Natural killer cell (primary cell): Measurements from ENCODE around the gene CFP. TPM values are rescaled to one million over a fixed set of nuclear protein-coding genes. Genes with fewer than 3 reads are reported as not detected.

ENCODE experiments used
- ATAC-seq, 3 donors: fragments of 150-1000 bp in 2 of 3; fragments of 200-7000 bp in 1 of 3; cut with Tn5 transposase; 1 replicate in 1 of 3; 2 replicates in 2 of 3; pipeline ENCODE4 v1.10.0; 2021; ENCODE audit warnings: mild to moderate bottlenecking in 2 of 3, moderate library complexity in 2 of 3
- DNase-seq, 2 donors: peaks; one replicate each; pipeline versions ENCODE4 v3.0.0 to v3.0.0-alpha.2; 2013 to 2021; ENCODE audit warnings: mixed read lengths in 1 of 2
- H3K27ac ChIP-seq: one replicate; pipeline ENCODE4 v1.5.1; 2013; ENCODE audit warnings: mild to moderate bottlenecking, low read length
- H3K27me3 ChIP-seq: one replicate; pipeline ENCODE4 v1.6.1; 2013; ENCODE audit warnings: low read length; ENCODE audit not compliant: control insufficient read depth, insufficient read depth
- H3K36me3 ChIP-seq: one replicate; pipeline ENCODE4 v1.6.1; 2013; ENCODE audit warnings: low read length; ENCODE audit not compliant: control insufficient read depth, insufficient read depth
- H3K4me1 ChIP-seq: one replicate; pipeline ENCODE4 v1.6.1; 2013; ENCODE audit warnings: low read length; ENCODE audit not compliant: control insufficient read depth, insufficient read depth
- H3K4me3 ChIP-seq: one replicate; pipeline ENCODE4 v1.5.1; 2013; ENCODE audit warnings: low read length
- H3K9me3 ChIP-seq: one replicate; pipeline ENCODE4 v1.6.1; 2013; ENCODE audit warnings: low read length; ENCODE audit not compliant: control insufficient read depth, insufficient read depth
- H3K27ac Mint-ChIP-seq, 2 donors: one replicate each; pipeline ENCODE4 v1.8.0; 2022; ENCODE audit warnings: mild to moderate bottlenecking in 2 of 2, mixed read lengths in 2 of 2, moderate library complexity in 1 of 2
- H3K27me3 Mint-ChIP-seq, 2 donors: one replicate each; pipeline ENCODE4 v1.8.0; 2022; ENCODE audit warnings: low read depth in 2 of 2, mixed read lengths in 2 of 2
- H3K36me3 Mint-ChIP-seq: one replicate; pipeline ENCODE4 v1.8.0; 2022; ENCODE audit warnings: mixed read lengths
- H3K4me1 Mint-ChIP-seq, 2 donors: one replicate each; pipeline ENCODE4 v1.8.0; 2022; ENCODE audit warnings: mixed read lengths in 2 of 2
- H3K4me3 Mint-ChIP-seq: one replicate; pipeline ENCODE4 v1.8.0; 2022; ENCODE audit warnings: mild to moderate bottlenecking, moderate library complexity, mixed read lengths
- H3K9me3 Mint-ChIP-seq, 2 donors: one replicate each; pipeline ENCODE4 v1.8.0; 2022; ENCODE audit warnings: mixed read lengths in 2 of 2
- CTCF ChIP-seq: fragments of 200-600 bp; IDR thresholded peaks from one replicate; pipeline ENCODE4 v1.8.0; 2022; ENCODE audit warnings: antibody characterized with exemption
- WGBS: methylation state at CpG from one replicate; pipeline ENCODE4 v1.1.7; 2013; ENCODE audit warnings: missing lambda C conversion rate; ENCODE audit not compliant: insufficient coverage; 5-methylcytosine and 5-hydroxymethylcytosine counted together
- intact Hi-C: fragments of 100-400 bp; cut with micrococcal nuclease; formaldehyde crosslinking; loops from one replicate; pipeline ENCODE4 v1.14.2; 2022
- total RNA-seq, 4 donors: library from RNA; stranded (reverse); fragments of 120-200 nt in 1 of 4; gene quantifications; one replicate each; pipeline versions ENCODE4 v1.2.3 to v1.2.4, GENCODE V29; 2013 to 2022

CFP gene
- total RNA-seq, 3 donors from 2014 or later (not counting 1 experiment from before 2014, with no cell fraction given) = 9.0 to 21.1 (median 19.3) TPM

- Mint-ChIP-seq H3K4me1 (no peaks in the 10 kb centered on the region), H3K27me3 (peaks cover 2 to 6% of the 10 kb centered on the region in 2 donors), H3K27ac (no peak overlapping the region)
These were observed 35.0 kb upstream of the CFP start for GRCh38 chrX:47664737-47665136.

GRCh38 chrX:47662144-47662657, 32.5 kb upstream of the CFP start:
- Mint-ChIP-seq H3K27me3 (peaks cover 0 to 6% of the 10 kb centered on the region in 2 donors), H3K36me3 (no peaks in the 10 kb centered on the region), H3K9me3 (no peaks in the 10 kb centered on the region), H3K27ac (no peak overlapping the region), H3K4me3 (no peak overlapping the region), H3K4me1 (peaks cover 0 to 8% of the 10 kb centered on the region in 2 donors)
- Histone ChIP-seq H3K27ac (no peak overlapping the region), H3K36me3 (peaks cover under 1% of the 10 kb centered on the region), H3K4me3 (no peak overlapping the region), H3K27me3 (no peaks in the 10 kb centered on the region), H3K4me1 (peaks cover 8% of the 10 kb centered on the region), H3K9me3 (no peaks in the 10 kb centered on the region)
- no peak for DNase-seq
- no peak for TF ChIP-seq CTCF
- ATAC-seq = no peak
- intact Hi-C loops = no loop called here
- 86% methylated on average over 1 of the region's 1 CpG for WGBS

More at GRCh38 chrX:47664737-47665136, 35.0 kb upstream of the CFP start:
- 94% methylated on average over 3 of the region's 5 CpGs for WGBS
- Mint-ChIP-seq H3K9me3 (no peaks in the 10 kb centered on the region), H3K36me3 (no peaks in the 10 kb centered on the region), H3K4me3 (no peak overlapping the region)
- no peaks in the 10 kb centered on the region for H3K4me1 ChIP-seq
- intact Hi-C loops = no loop called here
- ATAC-seq (no peak), DNase-seq (no peak)
- H3K27me3 ChIP-seq = no peaks in the 10 kb centered on the region
- no peaks in the 10 kb centered on the region for H3K9me3 ChIP-seq
- no peak for TF ChIP-seq CTCF
- no peak overlapping the region for H3K4me3 ChIP-seq
- H3K27ac ChIP-seq = no peak overlapping the region
- no peaks in the 10 kb centered on the region for H3K36me3 ChIP-seq

DNA sequence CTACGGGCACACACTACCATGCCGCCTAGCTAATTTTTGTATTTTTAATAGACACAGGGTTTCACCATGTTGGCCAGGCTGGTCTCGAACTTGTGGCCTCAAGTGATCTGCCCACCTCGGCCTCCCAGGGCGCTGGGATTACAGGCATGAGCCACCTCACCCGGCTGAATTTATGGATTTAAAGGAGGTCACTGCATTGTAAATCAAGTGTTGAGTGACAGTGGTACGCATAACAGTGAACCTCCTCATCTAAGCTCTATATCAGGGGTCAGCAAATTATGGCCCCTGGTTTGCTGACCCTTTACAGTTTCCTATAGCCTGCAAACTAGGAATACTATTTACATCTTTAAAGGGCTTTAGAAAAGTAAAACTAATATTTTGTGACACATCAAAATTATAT, 31.8 kb upstream of the CFP start:
- Mint-ChIP-seq H3K4me1 (peaks cover 0 to 8% of the 10 kb centered on the region in 2 donors), H3K36me3 (no peaks in the 10 kb centered on the region), H3K9me3 (no peaks in the 10 kb centered on the region), H3K27ac (no peak overlapping the region), H3K4me3 (no peak overlapping the region), H3K27me3 (peaks cover 0 to 6% of the 10 kb centered on the region in 2 donors)
- ATAC-seq (no peak), DNase-seq (no peak)
- Histone ChIP-seq H3K4me3 (no peak overlapping the region), H3K36me3 (peaks cover 7% of the 10 kb centered on the region), H3K27ac (no peak overlapping the region), H3K27me3 (no peaks in the 10 kb centered on the region), H3K4me1 (peaks cover 8% of the 10 kb centered on the region), H3K9me3 (no peaks in the 10 kb centered on the region)
- intact Hi-C loops = no loop called here
- no peak for TF ChIP-seq CTCF
- WGBS = 95% methylated on average over 6 of the region's 7 CpGs

DNA sequence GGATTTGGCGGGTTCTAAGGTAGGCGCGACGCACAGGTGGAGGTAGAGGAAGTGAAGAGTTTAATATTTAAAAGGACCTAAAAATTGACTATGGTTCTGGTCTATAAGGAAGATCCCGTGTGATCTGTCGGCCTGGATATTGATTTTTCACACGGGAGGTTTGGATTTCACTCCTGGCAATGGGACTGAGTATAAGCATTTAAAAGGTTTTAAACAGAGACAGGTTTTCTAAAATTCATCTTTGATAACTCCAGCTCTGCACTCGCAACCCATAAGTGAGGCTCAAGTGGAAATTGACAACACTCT, 29.6 kb upstream of the CFP start:
- H3K4me3 Mint-ChIP-seq = peak overlapping the region; percentile 83
- Histone ChIP-seq H3K36me3 (peaks cover 19% of the 10 kb centered on the region), H3K4me1 (peaks cover 8% of the 10 kb centered on the region), H3K27ac (peak overlapping the region; percentile 99), H3K4me3 (peak overlapping the region; percentile 89), H3K27me3 (no peaks in the 10 kb centered on the region), H3K9me3 (no peaks in the 10 kb centered on the region)
- intact Hi-C loops = loop anchor here (2.0 to 10.0 kb wide), 5 partner anchors 37 to 1298 kb away; partner anchors contain the start of genes ARAF, CDK16 and OTUD5
- H3K27me3 Mint-ChIP-seq = peaks cover 0 to 6% of the 10 kb centered on the region in 2 donors
- peak overlapping the region; percentile 93 for H3K27ac Mint-ChIP-seq
- DNase-seq (no peak), ATAC-seq (no peak)
- H3K36me3 Mint-ChIP-seq = no peaks in the 10 kb centered on the region
- 28% methylated on average over 7 of the region's 8 CpGs for WGBS
- peaks cover 0 to 8% of the 10 kb centered on the region in 2 donors for H3K4me1 Mint-ChIP-seq
- TF ChIP-seq CTCF = no peak
- H3K9me3 Mint-ChIP-seq = no peaks in the 10 kb centered on the region
